Panc1 (cell line): Measurements from ENCODE around the gene RNF167. TPM values are rescaled to one million over a fixed set of nuclear protein-coding genes. Genes with fewer than 3 reads are reported as not detected.

Source experiments
- ATAC-seq: fragments of 200-7000 bp; cut with Tn5 transposase; 2 replicates; pipeline ENCODE4 v1.9.1; 2020; ENCODE audit warnings: mild to moderate bottlenecking, moderate library complexity
- BruUV-seq: library from RNA; stranded (reverse); fragments of 400-500 nt; replicated peaks from 2 replicates; lab custom pipeline; 2021; lab: Mats Ljungman, UMichigan
- CTCF ChIA-PET: fragments of 300-600 bp; sonication (Branson Sonifier 250); formaldehyde crosslinking; loops from one replicate; lab custom pipeline; 2022; ENCODE audit warnings: antibody characterized with exemption; lab: Charles Lee
- POLR2A ChIA-PET: fragments of 300-600 bp; sonication (Branson Sonifier 250); formaldehyde crosslinking; loops from one replicate; lab custom pipeline; 2022; ENCODE audit warnings: antibody characterized with exemption; lab: Charles Lee
- DNase-seq: peaks from one replicate; pipeline ENCODE4 v3.0.0-alpha.2; 2010; ENCODE audit warnings: low read depth, low spot score
- H3K27ac ChIP-seq: 2 replicates; pipeline ENCODE4 v1.5.1; 2011; ENCODE audit warnings: mild to moderate bottlenecking, low read length, inconsistent platforms
- H3K27me3 ChIP-seq: fragments of 200-500 bp; sonication (Bioruptor generic); 2 replicates; pipeline ENCODE4 v1.6.0; 2014; ENCODE audit warnings: low read length, inconsistent platforms; ENCODE audit not compliant: control insufficient read depth, insufficient read depth
- H3K36me3 ChIP-seq: fragments of 200-500 bp; sonication (Bioruptor generic); 2 replicates; pipeline ENCODE4 v1.5.1; 2014; ENCODE audit warnings: inconsistent platforms, mild to moderate bottlenecking, low read length, moderate library complexity; ENCODE audit not compliant: control insufficient read depth, insufficient read depth
- H3K4me1 ChIP-seq: 2 replicates; pipeline ENCODE4 v1.5.1; 2011; ENCODE audit warnings: inconsistent platforms, mild to moderate bottlenecking, low read length, moderate library complexity; ENCODE audit not compliant: control insufficient read depth, insufficient read depth
- H3K4me3 ChIP-seq, 2 experiments: 2 replicates each; pipeline ENCODE4 v1.5.1; 2011 to 2012; ENCODE audit warnings: low read depth in 2 of 2, low read length in 2 of 2, mild to moderate bottlenecking in 2 of 2, inconsistent platforms in 1 of 2, moderate library complexity in 1 of 2
- H3K9me3 ChIP-seq: fragments of 200-500 bp; sonication (Bioruptor generic); 2 replicates; pipeline ENCODE4 v1.5.1; 2014; ENCODE audit warnings: low read depth, mild to moderate bottlenecking, inconsistent platforms, low read length, moderate library complexity; ENCODE audit not compliant: control insufficient read depth, insufficient read depth
- CTCF ChIP-seq: fragments of 450-650 bp; IDR thresholded peaks from 2 replicates; pipeline ENCODE4 v1.5.1; 2017; ENCODE audit warnings: mild to moderate bottlenecking
- REST ChIP-seq, 2 experiments: IDR thresholded peaks; 2 replicates each; pipeline ENCODE4 v1.6.1; 2011 to 2012; ENCODE audit warnings: low read depth in 2 of 2, control low read depth in 1 of 2, low read length in 1 of 2, mild to moderate bottlenecking in 1 of 2, moderate library complexity in 1 of 2; ENCODE audit not compliant: insufficient read depth in 1 of 2
- SIN3A ChIP-seq: IDR thresholded peaks from 2 replicates; pipeline ENCODE4 v1.6.1; 2012; ENCODE audit warnings: low read depth, mild to moderate bottlenecking, low read length, moderate library complexity, borderline replicate concordance; ENCODE audit not compliant: insufficient read depth
- TCF7L2 ChIP-seq: IDR thresholded peaks from 2 replicates; pipeline ENCODE4 v1.6.1; 2011; ENCODE audit warnings: mild to moderate bottlenecking, low read depth, low read length, inconsistent platforms
- in situ Hi-C: cut with HindIII; loops from 2 replicates; pipeline ENCODE4 v1.10.0; 2016; ENCODE audit warnings: low sequenced_read_pairs, low pct_unique_long_range_greater_than_20kb
- intact Hi-C: fragments of 100-400 bp; cut with micrococcal nuclease; formaldehyde crosslinking; loops from one replicate; pipeline ENCODE4 v1.10.0; 2022; ENCODE audit not compliant: unreplicated experiment
- total RNA-seq: library from RNA; stranded (reverse); gene quantifications from one replicate; pipeline ENCODE4 v1.2.1, GENCODE V29; 2021; ENCODE audit not compliant: unreplicated experiment

The RNF167 gene
- total RNA-seq, 1 experiment from 2014 or later: 95.8 TPM

- ATAC-seq (no peak), DNase-seq (no peak)
- ChIA-PET POLR2A (no interaction called here), CTCF (no interaction called here)
- Histone ChIP-seq H3K36me3 (peaks cover 12% of the 10 kb centered on the region), H3K27me3 (no peaks in the 10 kb centered on the region), H3K4me3 (peak overlapping the region; percentile 90 to 92), H3K4me1 (peaks cover 35% of the 10 kb centered on the region), H3K9me3 (no peaks in the 10 kb centered on the region), H3K27ac (peak overlapping the region; percentile 89)
- no TSS peak for BruUV-seq
- in situ Hi-C loops (no loop called here), intact Hi-C loops (no loop called here)
- TF ChIP-seq TCF7L2 (no peak), REST (IDR thresholded peaks at IDR 0.05; ENCODE audit: insufficient read depth in 1 of 2, low read depth in 2 of 2, low read length in 1 of 2) (no peak), CTCF (no peak), SIN3A (no peak)
These were observed 1.2 kb downstream of the RNF167 start for GRCh38 chr17:4941319-4941610.

GRCh38 chr17:4942760-4943508 is 2.9 kb downstream of the RNF167 start:
- H3K36me3 ChIP-seq: peaks cover 17% of the 10 kb centered on the region
- POLR2A ChIA-PET: no interaction called here
- DNase-seq (no peak), ATAC-seq (no peak)
- H3K4me1 ChIP-seq: peaks cover 35% of the 10 kb centered on the region
- no peak for TF ChIP-seq REST (IDR thresholded peaks at IDR 0.05; ENCODE audit: insufficient read depth in 1 of 2, low read depth in 2 of 2, low read length in 1 of 2)
- in situ Hi-C loops: no loop called here
- H3K9me3 ChIP-seq: no peaks in the 10 kb centered on the region
- H3K27me3 ChIP-seq: no peaks in the 10 kb centered on the region
- no TSS peak for BruUV-seq
- H3K4me3 ChIP-seq: no peak overlapping the region
- H3K27ac ChIP-seq: peak overlapping the region; percentile 61; the same call in 1 of the 2 replicates
- intact Hi-C loops: no loop called here
- CTCF ChIA-PET: no interaction called here
